MCF 10A (cell line): ENCODE data around the gene KRT81. TPM values are rescaled to one million over a fixed set of nuclear protein-coding genes. Genes with fewer than 3 reads are reported as not detected.

Experiments used
- BruUV-seq: library from RNA; stranded (reverse); fragments of 400-500 nt; replicated peaks from 2 replicates; lab custom pipeline; 2021; lab: Mats Ljungman, UMichigan
- CTCF ChIA-PET: fragments of 300-600 bp; sonication (Branson Sonifier 250); formaldehyde crosslinking; extraction: SDS; loops from one replicate; lab custom pipeline; 2021; ENCODE audit warnings: antibody characterized with exemption, inconsistent platforms; lab: Yijun Ruan, JAX
- POLR2A ChIA-PET: fragments of 300-600, 350-650 bp; sonication (Branson Sonifier 250); formaldehyde crosslinking; extraction: SDS; loops from one replicate; lab custom pipeline; 2020; ENCODE audit warnings: antibody characterized with exemption, inconsistent platforms; lab: Yijun Ruan, JAX
- DNase-seq: peaks from one replicate; pipeline ENCODE4 v3.0.0-alpha.2; 2018; ENCODE audit not compliant: unreplicated experiment
- H3K27ac Mint-ChIP-seq: one replicate; pipeline ENCODE4 v1.8.0; 2022; ENCODE audit warnings: mild to moderate bottlenecking, low read depth, mixed read lengths; ENCODE audit not compliant: unreplicated experiment
- H3K27me3 Mint-ChIP-seq: one replicate; pipeline ENCODE4 v1.8.0; 2022; ENCODE audit warnings: mixed read lengths; ENCODE audit not compliant: insufficient read depth, unreplicated experiment
- H3K36me3 Mint-ChIP-seq: one replicate; pipeline ENCODE4 v1.8.0; 2022; ENCODE audit warnings: mild to moderate bottlenecking, moderate library complexity, mixed read lengths; ENCODE audit not compliant: insufficient read depth, unreplicated experiment
- H3K4me1 Mint-ChIP-seq: one replicate; pipeline ENCODE4 v1.8.0; 2022; ENCODE audit warnings: mixed read lengths; ENCODE audit not compliant: insufficient read depth, unreplicated experiment
- H3K4me3 Mint-ChIP-seq: one replicate; pipeline ENCODE4 v1.8.0; 2022; ENCODE audit warnings: mild to moderate bottlenecking, moderate library complexity, mixed read lengths; ENCODE audit not compliant: unreplicated experiment
- H3K9me3 Mint-ChIP-seq: one replicate; pipeline ENCODE4 v1.8.0; 2022; ENCODE audit warnings: mixed read lengths; ENCODE audit not compliant: unreplicated experiment
- CTCF ChIP-seq: fragments of 200-600 bp; IDR thresholded peaks from one replicate; pipeline ENCODE4 v1.8.0; 2022; ENCODE audit warnings: antibody characterized with exemption, mild to moderate bottlenecking; ENCODE audit not compliant: unreplicated experiment
- intact Hi-C: fragments of 100-400 bp; cut with micrococcal nuclease; formaldehyde crosslinking; loops from 2 replicates; pipeline ENCODE4 v1.14.1; 2022
- total RNA-seq: library from RNA; stranded (reverse); gene quantifications from 2 replicates; pipeline ENCODE4 v1.2.3, GENCODE V29; 2022

Gene KRT81
- total RNA-seq, 1 experiment from 2014 or later = 2,023 TPM

DNA sequence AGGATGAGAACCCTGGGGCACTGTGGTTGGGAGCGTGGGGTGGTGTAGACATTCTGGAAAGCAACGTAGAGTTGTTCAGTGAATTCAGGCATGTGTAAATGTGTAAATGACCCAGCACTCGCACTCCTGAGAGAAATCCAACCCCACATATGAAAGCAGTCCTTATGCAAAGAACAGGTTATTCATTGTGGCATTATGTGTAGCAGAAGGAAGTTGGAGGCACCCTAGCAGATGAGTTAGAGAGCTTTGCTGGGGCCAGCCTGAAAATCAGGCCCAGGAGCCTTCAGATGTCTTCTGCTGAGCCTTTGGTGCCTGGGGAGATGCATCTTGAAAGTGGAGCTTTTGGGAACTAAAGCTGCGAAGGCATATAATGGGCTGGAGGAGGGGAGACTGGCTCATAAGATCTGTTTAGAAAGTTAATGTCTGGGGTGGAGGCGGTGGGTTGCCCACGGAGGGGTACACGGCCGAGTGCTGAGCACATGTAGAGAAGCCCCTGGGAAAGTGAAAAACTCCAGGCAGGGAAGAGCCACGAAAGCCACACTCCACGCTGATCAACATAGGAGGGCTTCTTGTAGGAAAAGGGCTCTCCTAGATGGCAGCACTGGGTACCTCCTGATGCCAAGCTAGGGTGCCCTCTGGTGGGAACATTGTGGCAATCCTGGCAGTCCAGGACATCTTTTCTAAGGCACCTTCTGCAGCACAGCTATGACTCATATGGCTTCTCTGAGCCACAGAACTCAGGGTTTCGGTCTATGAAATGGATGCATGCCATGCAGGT is 35.9 kb upstream of the KRT81 start:
- POLR2A ChIA-PET = interaction anchor here (0.7 to 2.6 kb wide), 15 partner anchors 11 to 578 kb away, joined by 3 to 24 read pairs (median 4); partner anchors contain the start of genes KRT6A and KRT8
- H3K4me3 Mint-ChIP-seq = no peak overlapping the region
- peaks cover 14% of the 10 kb centered on the region for H3K4me1 Mint-ChIP-seq
- H3K27ac Mint-ChIP-seq = no peak overlapping the region
- DNase-seq = peak; percentile 98
- CTCF ChIA-PET = interaction anchor here (0.6 to 5.0 kb wide), 57 partner anchors 9 to 1682 kb away, joined by 3 to 57 read pairs (median 4); partner anchors contain the start of genes HOXC8, KRT6C, KRT80 and KRT86
- H3K9me3 Mint-ChIP-seq = no peaks in the 10 kb centered on the region
- no peaks in the 10 kb centered on the region for H3K27me3 Mint-ChIP-seq
- intact Hi-C loops = loop anchor here (1.0 to 5.0 kb wide), 5 partner anchors 47 to 545 kb away; partner anchors contain the start of gene KRT7
- no TSS peak for BruUV-seq
- no peaks in the 10 kb centered on the region for H3K36me3 Mint-ChIP-seq
- TF ChIP-seq CTCF = peak; percentile 97

GRCh38 chr12:52324153-52324444 is 32.8 kb upstream of the KRT81 start:
- no peaks in the 10 kb centered on the region for H3K36me3 Mint-ChIP-seq
- H3K9me3 Mint-ChIP-seq = no peaks in the 10 kb centered on the region
- no TSS peak for BruUV-seq
- CTCF ChIA-PET = interaction anchor here (0.5 to 1.1 kb wide), 3 partner anchors 15 to 561 kb away, joined by 3 to 4 read pairs (median 3); no protein-coding TSS in a partner anchor
- H3K27me3 Mint-ChIP-seq = no peaks in the 10 kb centered on the region
- peaks cover 14% of the 10 kb centered on the region for H3K4me1 Mint-ChIP-seq
- H3K27ac Mint-ChIP-seq = no peak overlapping the region
- POLR2A ChIA-PET = no interaction called here
- intact Hi-C loops = no loop called here
- no peak overlapping the region for H3K4me3 Mint-ChIP-seq
- DNase-seq = no peak
- TF ChIP-seq CTCF = no peak

GRCh38 chr12:52323416-52324152 is 32.2 kb upstream of the KRT81 start:
- Mint-ChIP-seq H3K27me3 (no peaks in the 10 kb centered on the region), H3K36me3 (no peaks in the 10 kb centered on the region), H3K9me3 (no peaks in the 10 kb centered on the region), H3K27ac (no peak overlapping the region), H3K4me3 (no peak overlapping the region), H3K4me1 (peaks cover 14% of the 10 kb centered on the region)
- ChIA-PET CTCF (interaction anchor here (0.5 to 0.7 kb wide), 3 partner anchors 16 to 80 kb away, joined by 3 to 4 read pairs (median 3); no protein-coding TSS in a partner anchor), POLR2A (interaction anchor here (0.6 kb wide), 1 partner anchor 37 kb away, joined by 4 read pairs; no protein-coding TSS in a partner anchor)
- no peak for TF ChIP-seq CTCF
- no peak for DNase-seq
- no TSS peak for BruUV-seq
- intact Hi-C loops = no loop called here

GRCh38 chr12:52323001-52323400 is 31.7 kb upstream of the KRT81 start:
- ChIA-PET CTCF (interaction anchor here (0.6 to 1.7 kb wide), 2 partner anchors 29 to 79 kb away, joined by 3 read pairs; no protein-coding TSS in a partner anchor), POLR2A (interaction anchor here (0.6 kb wide), 2 partner anchors 36 to 485 kb away, joined by 3 to 4 read pairs; no protein-coding TSS in a partner anchor)
- Mint-ChIP-seq H3K4me1 (peaks cover 13% of the 10 kb centered on the region), H3K9me3 (no peaks in the 10 kb centered on the region), H3K4me3 (no peak overlapping the region), H3K27me3 (no peaks in the 10 kb centered on the region), H3K36me3 (no peaks in the 10 kb centered on the region), H3K27ac (no peak overlapping the region)
- no peak for TF ChIP-seq CTCF
- no TSS peak for BruUV-seq
- intact Hi-C loops = no loop called here
- DNase-seq = no peak
